Heart left ventricle (tissue), 16 donors: ENCODE measurements around the gene BICDL1. TPM values are rescaled to one million over a fixed set of nuclear protein-coding genes. Genes with fewer than 3 reads are reported as not detected.

Experiments used
- ATAC-seq, 4 donors: fragments of 200-7000 bp; cut with Tn5 transposase; one replicate each; pipeline ENCODE4 v1.9.1; 2020 to 2022; ENCODE audit warnings: moderate library complexity in 4 of 4, mild to moderate bottlenecking in 3 of 4, moderate number of reproducible peaks in 1 of 4
- DNase-seq, 5 donors: peaks; one replicate each; pipeline ENCODE4 v3.0.0-alpha.2; 2020
- H3K27ac ChIP-seq, 12 donors: fragments of 200-600 bp; sonication (generic) in 4 of 12; one replicate each; pipeline versions ENCODE4 v1.5.0 to v1.8.0; 2016 to 2022; ENCODE audit warnings: mild to moderate bottlenecking in 2 of 12
- H3K27me3 ChIP-seq, 9 donors: fragments of 200-600 bp; sonication (generic) in 2 of 9; one replicate each; pipeline versions ENCODE4 v1.5.1 to v1.8.0; 2016 to 2022; ENCODE audit warnings: mild to moderate bottlenecking in 3 of 9
- H3K36me3 ChIP-seq, 9 donors: fragments of 200-600 bp; sonication (generic) in 2 of 9; one replicate each; pipeline versions ENCODE4 v1.5.0 to v1.8.0; 2018 to 2022; ENCODE audit warnings: mild to moderate bottlenecking in 2 of 9
- H3K4me1 ChIP-seq, 12 donors: fragments of 200-600 bp; sonication (generic) in 4 of 12; one replicate each; pipeline versions ENCODE4 v1.5.0 to v1.8.0; 2016 to 2022; ENCODE audit warnings: mild to moderate bottlenecking in 3 of 12
- H3K4me3 ChIP-seq, 12 donors: fragments of 200-600 bp; sonication (generic) in 4 of 12; one replicate each; pipeline versions ENCODE4 v1.5.0 to v1.8.0; 2017 to 2022; ENCODE audit warnings: mild to moderate bottlenecking in 9 of 12, moderate library complexity in 4 of 12
- H3K9me3 ChIP-seq, 12 donors: fragments of 200-600 bp; sonication (generic) in 4 of 12; one replicate each; pipeline versions ENCODE4 v1.5.0 to v1.8.0; 2016 to 2022; ENCODE audit warnings: mild to moderate bottlenecking in 1 of 12
- CTCF ChIP-seq, 12 donors: fragments of 200-600 bp; sonication (generic) in 4 of 12; IDR thresholded peaks; one replicate each; pipeline versions ENCODE4 v1.5.0 to v1.8.0; 2018 to 2022; ENCODE audit warnings: antibody characterized with exemption in 12 of 12, mild to moderate bottlenecking in 5 of 12
- POLR2A ChIP-seq, 2 donors: fragments of 450-650 bp; IDR thresholded peaks; one replicate each; pipeline ENCODE4 v1.6.1; 2017; ENCODE audit warnings: antibody characterized with exemption in 2 of 2, mild to moderate bottlenecking in 2 of 2, moderate library complexity in 2 of 2
- WGBS, 4 donors: extraction: QIAGEN DNeasy Blood & Tissue Kit in 2 of 4; methylation state at CpG; one replicate each; pipeline versions ENCODE4 v1.1.5 to v1.1.7; 2013 to 2018; 5-methylcytosine and 5-hydroxymethylcytosine counted together
- intact Hi-C, 10 donors: fragments of 100-400 bp; cut with DNase I; formaldehyde crosslinking; loops; one replicate each; pipeline versions ENCODE4 v1.11.1 to v1.14.2; 2022
- polyA plus RNA-seq, 2 donors: library from polyadenylated mRNA; stranded (reverse); fragments of 200-250 nt; gene quantifications; one replicate each; pipeline ENCODE4 v1.2.3, GENCODE V29; 2013
- total RNA-seq, 9 donors: library from RNA; depleted of rRNA in 2 of 9; stranded (reverse); fragments of >200 nt in 2 of 9; fragmentation: NEBNext Ultra II Directional in 3 of 9; extraction: Animal tissue kit (Norgen Biotek cat#: 25700) in 3 of 9; gene quantifications; one replicate each; pipeline versions ENCODE4 v1.1.0 to v1.2.4, GENCODE V29; 2016 to 2023
- donor health status: ischemic (EF 13 %, LVEDD 7.1; RV severe dilation, severe dysfunction).
- donor health status: healthy with polysubstance abuse.
- donor health status: DM: no; HTN: yes; CAD: no.
- donor health status: DM: no; HTN: no; CAD: no.
- donor health status: ischemic (EF 25% LVEDD 6.9; RV normal size, moderate dysfunction).
- donor health status: ischemic (EF 25% LVEDD 5.7; RV mildly dilated, moderate dysfunction).
- donor health status: healthy.
- donor health status: DM: yes; HTN: yes; CAD: no.
- donor health status: ischemic (EF 35%, LVEDD 5.7; RV mildly dilated, moderate dysfunction).
- donor health status: nonischemic (EF 11% LVEDD 7.7; RV severe dilation, severe dysfunction).
- donor health status: DM: yes; HTN: yes; CAD: no.
- donor health status: PGD.
- donor health status: ischemic (EF 29% LVEDD 5.4; RV normal size, mild dysfunction).
- donor health status: nonischemic (EF 23%, LVEDD 6.1; RV moderate dilation, normal function).

BICDL1 gene
- total and polyA plus RNA-seq, 11 donors = 0.12 to 28.0 (median 0.30) TPM; not detected in 4

- no peak for TF ChIP-seq POLR2A (IDR thresholded peaks at IDR 0.05)
- no peak for TF ChIP-seq CTCF (IDR thresholded peaks at IDR 0.05)
- intact Hi-C loops = no loop called here
- Histone ChIP-seq H3K27me3 (no peaks in the 10 kb centered on the region), H3K4me3 (no peak overlapping the region), H3K9me3 (no peaks in the 10 kb centered on the region), H3K4me1 (peaks cover 0 to 73% (median 20%) of the 10 kb centered on the region in 12 donors), H3K36me3 (peaks cover 0 to 14% (median 6%) of the 10 kb centered on the region in 9 donors), H3K27ac (no peak overlapping the region)
- 80 to 89% (median 82%) methylated on average over 4 of the region's 4 CpGs for WGBS, 4 donors
- no peak for DNase-seq
- no peak for ATAC-seq
Measured at GRCh38 chr12:120121766-120122293, 132.8 kb downstream of the BICDL1 start.

- DNase-seq (no peak), ATAC-seq (no peak)
- Histone ChIP-seq H3K27me3 (no peaks in the 10 kb centered on the region), H3K4me3 (no peak overlapping the region), H3K27ac (no peak overlapping the region), H3K36me3 (peaks cover 0 to 46% (median 38%) of the 10 kb centered on the region in 9 donors), H3K9me3 (no peaks in the 10 kb centered on the region), H3K4me1 (peaks cover 0 to 60% (median 5%) of the 10 kb centered on the region in 12 donors)
- intact Hi-C loops = no loop called here
- 86 to 93% (median 90%) methylated on average over 4 of the region's 4 CpGs for WGBS, 4 donors
- no peak for TF ChIP-seq CTCF (IDR thresholded peaks at IDR 0.05)
- no peak for TF ChIP-seq POLR2A (IDR thresholded peaks at IDR 0.05)
Measured at GRCh38 chr12:120125029-120125428, 136.0 kb downstream of the BICDL1 start.

- H3K36me3 ChIP-seq = peaks cover 0 to 56% (median 48%) of the 10 kb centered on the region in 9 donors
- DNase-seq = no peak
- WGBS, 4 donors = 83 to 90% (median 89%) methylated on average over 6 of the region's 6 CpGs
Measured at GRCh38 chr12:120125792-120126634, 137.0 kb downstream of the BICDL1 start.

More at GRCh38 chr12:120125792-120126634, 137.0 kb downstream of the BICDL1 start:
- ATAC-seq = peak in 1 of 4 donors; percentile 14
- TF ChIP-seq POLR2A (IDR thresholded peaks at IDR 0.05) = no peak
- TF ChIP-seq CTCF (IDR thresholded peaks at IDR 0.05) = no peak
- intact Hi-C loops = no loop called here
- H3K4me3 ChIP-seq = no peak overlapping the region
- peaks cover 0 to 51% (median 6%) of the 10 kb centered on the region in 12 donors for H3K4me1 ChIP-seq
- no peaks in the 10 kb centered on the region for H3K9me3 ChIP-seq
- peak overlapping the region in 4 of 12 donors; percentile 38 to 82 (median 56) for H3K27ac ChIP-seq
- no peaks in the 10 kb centered on the region for H3K27me3 ChIP-seq
